Measurements from ENCODE around the gene SSBP2. TPM values are rescaled to one million over a fixed set of nuclear protein-coding genes. Genes with fewer than 3 reads are reported as not detected.
"Not testable (repeated sequence)": the region's sequence is repeated elsewhere in the genome, so short reads cannot be mapped to it uniquely, and the experiment has no call there.

Gene SSBP2
- total and polyA plus RNA-seq, 2 of the 8 experiments (the other 6 are each of a cell fraction or from before 2014, with no cell fraction given) = 21.5 to 36.2 TPM

- ChIA-PET POLR2A (ENCODE audit: partially characterized antibody) (interaction anchor here (0.8 kb wide), 1 partner anchor 59 kb away, joined by 3 read pairs; no protein-coding TSS in a partner anchor), CTCF (ENCODE audit: partially characterized antibody) (interaction anchor here (0.9 to 3.6 kb wide), 4 partner anchors 13 to 852 kb away, joined by 3 to 11 read pairs (median 4); no protein-coding TSS in a partner anchor)
- not testable (repeated sequence) for FAIRE-seq; H3K9me3 ChIP-seq (ENCODE audit: insufficient read depth in 2 of 2, low read depth in 1 of 2, low read length in 1 of 2); H3K4me2 ChIP-seq (ENCODE audit: insufficient read depth in 1 of 2, low read depth in 2 of 2, low read length in 2 of 2); H2AK5ac ChIP-seq (ENCODE audit: low read depth, low read length); H3K18ac ChIP-seq (ENCODE audit: extremely low read depth, low read length); H3K9ac ChIP-seq (replicated peaks in 1 of 4; ENCODE audit: extremely low read depth in 1 of 4, low read depth in 3 of 4, low read length in 3 of 4); H3K23ac ChIP-seq (ENCODE audit: insufficient read length); H3K79me1 ChIP-seq (ENCODE audit: low read depth, low read length); H4K91ac ChIP-seq (replicated peaks; ENCODE audit: insufficient read length, low read length); H3K14ac ChIP-seq (ENCODE audit: insufficient read length); H2BK12ac ChIP-seq (ENCODE audit: low read depth, low read length); H2BK120ac ChIP-seq (replicated peaks; ENCODE audit: low read depth, low read length); H3K4me3 ChIP-seq (ENCODE audit: extremely low read depth in 1 of 4, insufficient read depth in 2 of 4, low read depth in 3 of 4, low read length in 4 of 4); H2BK15ac ChIP-seq (ENCODE audit: low read length); H3K79me2 ChIP-seq (ENCODE audit: control insufficient read depth in 1 of 2, insufficient read depth in 2 of 2, low read length in 2 of 2); H3K27me3 ChIP-seq (replicated peaks in 1 of 4; ENCODE audit: control insufficient read depth in 3 of 4, extremely low read depth in 1 of 4, insufficient read depth in 3 of 4, low read length in 3 of 4); H2BK5ac ChIP-seq (ENCODE audit: low read depth, low read length); H3K56ac ChIP-seq (replicated peaks; ENCODE audit: insufficient read length, low read depth, low read length); H4K8ac ChIP-seq (ENCODE audit: extremely low read depth, insufficient read depth, low read length); H3K4me1 ChIP-seq (replicated peaks in 1 of 4; ENCODE audit: control insufficient read depth in 3 of 4, insufficient read depth in 4 of 4, low read length in 3 of 4); H3K23me2 ChIP-seq (ENCODE audit: low read depth, low read length); H2BK20ac ChIP-seq (ENCODE audit: low read length); H4K20me1 ChIP-seq (replicated peaks in 1 of 2; ENCODE audit: control insufficient read depth in 1 of 2, insufficient read depth in 2 of 2, low read length in 2 of 2); DNase-seq (ENCODE audit: low read depth in 1 of 2, low spot score in 2 of 2); H2AFZ ChIP-seq (ENCODE audit: low read length); H3K27ac ChIP-seq (ENCODE audit: low read depth, low read length); H3K36me3 ChIP-seq (ENCODE audit: control insufficient read depth in 2 of 4, insufficient read depth in 4 of 4, low read length in 3 of 4); H3K4ac ChIP-seq (replicated peaks; ENCODE audit: insufficient read length, low read depth, low read length); H4K5ac ChIP-seq (ENCODE audit: insufficient read length, low read depth, low read length)
- WGBS, 2 experiments (ENCODE audit: extremely low coverage in 1 of 2, insufficient coverage in 1 of 2, insufficient read length in 1 of 2, insufficient replicate concordance in 2 of 2, low coverage in 1 of 2, low lambda C conversion rate in 2 of 2, missing lambda C conversion rate in 1 of 2) = 64% methylated on average over 3 of the region's 4 CpGs; no CpG with 5 or more reads in 1 of the 2 experiments
Measured at GRCh38 chr5:81407811-81408210, 343.1 kb downstream of the SSBP2 start.
